ENCODE data around the gene PGAP3.
"Not testable (repeated sequence)": the region's sequence is repeated elsewhere in the genome, so short reads cannot be mapped to it uniquely, and the experiment has no call there.

The PGAP3 gene

GRCh38 chr17:39687546-39688474 lies at the start of gene PGAP3:
PGAP3 (minus strand) TSS chr17:39688057; CDS start chr17:39688014, 43 bp downstream.
- DNase-seq: peak; percentile 70

- no peak for DNase-seq
These were observed 49.4 kb upstream of the PGAP3 start for GRCh38 chr17:39737206-39737759.

GRCh38 chr17:39736319-39737165 lies 48.7 kb upstream of the PGAP3 start:
- DNase-seq: no peak

GRCh38 chr17:39735882-39736281 lies 48.0 kb upstream of the PGAP3 start:
- no peak for DNase-seq

- no peak for DNase-seq
These were observed 44.7 kb upstream of the PGAP3 start for GRCh38 chr17:39732586-39732985.

- peak; percentile 84 for DNase-seq
These were observed 42.5 kb upstream of the PGAP3 start, which contains the start of gene MIEN1 for GRCh38 chr17:39730095-39730921. MIEN1 (minus strand) TSS chr17:39730532; CDS start chr17:39730495, 37 bp downstream.

- no peak for DNase-seq
These were observed 41.5 kb upstream of the PGAP3 start for GRCh38 chr17:39729280-39729851.

- no peak for DNase-seq
These were observed 39.7 kb upstream of the PGAP3 start for GRCh38 chr17:39727556-39727955.

GRCh38 chr17:39726617-39727016 lies 38.8 kb upstream of the PGAP3 start:
- DNase-seq: no peak

GRCh38 chr17:39725923-39726322 lies 38.1 kb upstream of the PGAP3 start:
- not testable (repeated sequence) for DNase-seq

GRCh38 chr17:39724731-39725130 lies 36.9 kb upstream of the PGAP3 start:
- DNase-seq: no peak

- peak; percentile 55 for DNase-seq
These were observed 35.4 kb upstream of the PGAP3 start for GRCh38 chr17:39722965-39723848.

GRCh38 chr17:39722104-39722503 lies 34.2 kb upstream of the PGAP3 start:
- DNase-seq: no peak

- no peak for DNase-seq
These were observed 31.9 kb upstream of the PGAP3 start for GRCh38 chr17:39719563-39720355.

GRCh38 chr17:39717660-39718059 lies 29.8 kb upstream of the PGAP3 start:
- DNase-seq: no peak

GRCh38 chr17:39716879-39717536 lies 29.2 kb upstream of the PGAP3 start:
- no peak for DNase-seq

GRCh38 chr17:39716073-39716818 lies 28.4 kb upstream of the PGAP3 start:
- DNase-seq: no peak

GRCh38 chr17:39715375-39716072 lies 27.7 kb upstream of the PGAP3 start:
- DNase-seq: no peak
